Erythroblast (primary cell): ENCODE results near the gene FSCN2.

ENCODE experiments used
- DNase-seq, 2 experiments: peaks; one replicate each; lab custom pipeline; 2025; lab: John Stamatoyannopoulos, UW
- GATA1 ChIP-seq: IDR thresholded peaks from 2 replicates; pipeline ENCODE4 v1.6.1; 2011; ENCODE audit warnings: low read depth, mild to moderate bottlenecking, control low read depth, low read length, moderate library complexity
- POLR2A ChIP-seq: IDR thresholded peaks from 2 replicates; pipeline ENCODE4 v1.6.1; 2011; ENCODE audit warnings: mild to moderate bottlenecking, low read length

Gene FSCN2

GRCh38 chr17:81535480-81536298 is 7.5 kb downstream of the FSCN2 start:
- no peak for TF ChIP-seq GATA1
- TF ChIP-seq POLR2A: peak; percentile 13
- DNase-seq: no peak

- no peak for TF ChIP-seq GATA1
- no peak for TF ChIP-seq POLR2A
- DNase-seq: peak; percentile 63 to 68
Measured at GRCh38 chr17:81536299-81537290, 8.4 kb downstream of the FSCN2 start.

GRCh38 chr17:81537343-81537855 is 9.2 kb downstream of the FSCN2 start:
- DNase-seq: peak; percentile 28 to 50
- no peak for TF ChIP-seq POLR2A
- no peak for TF ChIP-seq GATA1

- no peak for TF ChIP-seq GATA1
- no peak for TF ChIP-seq POLR2A
- DNase-seq: no peak
Measured at GRCh38 chr17:81537856-81538555, 9.8 kb downstream of the FSCN2 start.

GRCh38 chr17:81538651-81539570 is 10.7 kb downstream of the FSCN2 start:
- no peak for DNase-seq
- TF ChIP-seq POLR2A: no peak
- TF ChIP-seq GATA1: no peak

GRCh38 chr17:81539571-81539900 is 11.4 kb downstream of the FSCN2 start:
- TF ChIP-seq POLR2A (no peak), GATA1 (no peak)
- no peak for DNase-seq

GRCh38 chr17:81539961-81540675 is 11.9 kb downstream of the FSCN2 start:
- DNase-seq: no peak
- no peak for TF ChIP-seq POLR2A
- TF ChIP-seq GATA1: no peak

- TF ChIP-seq POLR2A: no peak
- TF ChIP-seq GATA1: no peak
- DNase-seq: no peak
Measured at GRCh38 chr17:81540676-81541027, 12.5 kb downstream of the FSCN2 start.

GRCh38 chr17:81541123-81541522 is 12.9 kb downstream of the FSCN2 start:
- no peak for DNase-seq

GRCh38 chr17:81542431-81543338 is 14.5 kb downstream of the FSCN2 start:
- DNase-seq: no peak
- no peak for TF ChIP-seq GATA1
- no peak for TF ChIP-seq POLR2A

More at GRCh38 chr17:81541123-81541522, 12.9 kb downstream of the FSCN2 start:
- TF ChIP-seq POLR2A (no peak), GATA1 (no peak)

GRCh38 chr17:81543339-81543675 is 15.1 kb downstream of the FSCN2 start:
- TF ChIP-seq GATA1 (no peak), POLR2A (no peak)
- no peak for DNase-seq
